ENCODE measurements around the gene BBIP1.

DNA sequence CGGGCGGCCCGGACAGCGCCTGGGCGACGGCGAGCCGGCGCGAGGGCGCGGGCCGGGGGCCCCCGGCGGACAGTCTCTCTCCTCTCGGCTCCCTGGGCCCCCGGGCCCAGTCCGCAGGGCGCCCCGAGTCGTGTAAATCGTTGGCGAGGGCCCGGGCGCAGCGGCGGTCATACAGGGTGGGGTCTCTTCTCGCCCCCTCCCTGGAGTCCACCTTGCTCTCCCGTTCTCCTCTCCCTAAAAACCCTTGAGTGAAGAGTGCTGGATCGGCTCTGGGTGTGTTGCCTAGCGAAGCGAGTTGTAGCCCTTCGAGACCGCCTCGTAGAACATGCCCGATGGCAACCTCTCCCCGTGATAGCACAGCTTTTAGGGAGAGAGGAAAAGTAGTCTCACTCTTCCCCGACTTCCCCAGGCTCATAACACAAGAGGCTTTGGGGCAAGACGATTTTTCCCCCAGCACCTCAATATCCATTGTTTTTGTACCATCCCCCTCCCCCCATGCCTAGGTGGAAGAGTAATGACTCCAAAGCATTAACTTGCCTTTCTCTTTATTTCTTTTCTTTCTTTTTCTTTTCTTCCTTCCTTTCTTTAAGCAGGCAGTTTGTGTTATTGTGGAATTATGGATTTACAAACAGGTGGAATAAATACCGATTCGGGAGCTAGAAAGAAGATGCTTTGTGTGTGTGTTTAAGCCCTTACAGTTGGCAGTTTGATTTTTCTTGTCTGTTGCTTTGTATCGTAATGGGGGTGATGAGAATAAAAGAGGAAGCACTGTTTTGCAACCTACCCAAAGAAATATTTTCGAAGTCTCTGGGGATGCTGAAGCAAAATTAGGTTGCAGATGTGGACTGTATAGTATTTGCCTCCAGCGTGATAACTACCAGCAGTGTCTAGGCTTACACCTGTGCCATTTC is 1.2 kb upstream of the BBIP1 start:
- TF ChIP-seq CTCF (conservative IDR thresholded peaks at IDR 0.05; ENCODE audit: low read length) (no peak), EZH2phosphoT487 (IDR thresholded peaks at IDR 0.05; ENCODE audit: borderline replicate concordance, low read depth, low read length) (no peak)
